Heart left ventricle (tissue), 16 donors: ENCODE measurements around the gene MCF2L. TPM values are rescaled to one million over a fixed set of nuclear protein-coding genes. Genes with fewer than 3 reads are reported as not detected.
A peak's percentile ranks its signal among the peaks of the same experiment; 100 is the strongest.

Experiments used
- ATAC-seq, 4 donors: fragments of 200-7000 bp; cut with Tn5 transposase; one replicate each; pipeline ENCODE4 v1.9.1; 2020 to 2022; ENCODE audit warnings: moderate library complexity in 4 of 4, mild to moderate bottlenecking in 3 of 4, moderate number of reproducible peaks in 1 of 4
- DNase-seq, 5 donors: peaks; one replicate each; pipeline ENCODE4 v3.0.0-alpha.2; 2020
- H3K27ac ChIP-seq, 12 donors: fragments of 200-600 bp; sonication (generic) in 4 of 12; one replicate each; pipeline versions ENCODE4 v1.5.0 to v1.8.0; 2016 to 2022; ENCODE audit warnings: mild to moderate bottlenecking in 2 of 12
- H3K27me3 ChIP-seq, 9 donors: fragments of 200-600 bp; sonication (generic) in 2 of 9; one replicate each; pipeline versions ENCODE4 v1.5.1 to v1.8.0; 2016 to 2022; ENCODE audit warnings: mild to moderate bottlenecking in 3 of 9
- H3K36me3 ChIP-seq, 9 donors: fragments of 200-600 bp; sonication (generic) in 2 of 9; one replicate each; pipeline versions ENCODE4 v1.5.0 to v1.8.0; 2018 to 2022; ENCODE audit warnings: mild to moderate bottlenecking in 2 of 9
- H3K4me1 ChIP-seq, 12 donors: fragments of 200-600 bp; sonication (generic) in 4 of 12; one replicate each; pipeline versions ENCODE4 v1.5.0 to v1.8.0; 2016 to 2022; ENCODE audit warnings: mild to moderate bottlenecking in 3 of 12
- H3K4me3 ChIP-seq, 12 donors: fragments of 200-600 bp; sonication (generic) in 4 of 12; one replicate each; pipeline versions ENCODE4 v1.5.0 to v1.8.0; 2017 to 2022; ENCODE audit warnings: mild to moderate bottlenecking in 9 of 12, moderate library complexity in 4 of 12
- H3K9me3 ChIP-seq, 12 donors: fragments of 200-600 bp; sonication (generic) in 4 of 12; one replicate each; pipeline versions ENCODE4 v1.5.0 to v1.8.0; 2016 to 2022; ENCODE audit warnings: mild to moderate bottlenecking in 1 of 12
- CTCF ChIP-seq, 12 donors: fragments of 200-600 bp; sonication (generic) in 4 of 12; IDR thresholded peaks; one replicate each; pipeline versions ENCODE4 v1.5.0 to v1.8.0; 2018 to 2022; ENCODE audit warnings: antibody characterized with exemption in 12 of 12, mild to moderate bottlenecking in 5 of 12
- POLR2A ChIP-seq, 2 donors: fragments of 450-650 bp; IDR thresholded peaks; one replicate each; pipeline ENCODE4 v1.6.1; 2017; ENCODE audit warnings: antibody characterized with exemption in 2 of 2, mild to moderate bottlenecking in 2 of 2, moderate library complexity in 2 of 2
- WGBS, 4 donors: extraction: QIAGEN DNeasy Blood & Tissue Kit in 2 of 4; methylation state at CpG; one replicate each; pipeline versions ENCODE4 v1.1.5 to v1.1.7; 2013 to 2018; 5-methylcytosine and 5-hydroxymethylcytosine counted together
- intact Hi-C, 10 donors: fragments of 100-400 bp; cut with DNase I; formaldehyde crosslinking; loops; one replicate each; pipeline versions ENCODE4 v1.11.1 to v1.14.2; 2022
- polyA plus RNA-seq, 2 donors: library from polyadenylated mRNA; stranded (reverse); fragments of 200-250 nt; gene quantifications; one replicate each; pipeline ENCODE4 v1.2.3, GENCODE V29; 2013
- total RNA-seq, 9 donors: library from RNA; depleted of rRNA in 2 of 9; stranded (reverse); fragments of >200 nt in 2 of 9; fragmentation: NEBNext Ultra II Directional in 3 of 9; extraction: Animal tissue kit (Norgen Biotek cat#: 25700) in 3 of 9; gene quantifications; one replicate each; pipeline versions ENCODE4 v1.1.0 to v1.2.4, GENCODE V29; 2016 to 2023
- donor health status: ischemic (EF 13 %, LVEDD 7.1; RV severe dilation, severe dysfunction).
- donor health status: healthy with polysubstance abuse.
- donor health status: DM: no; HTN: yes; CAD: no.
- donor health status: DM: no; HTN: no; CAD: no.
- donor health status: ischemic (EF 25% LVEDD 6.9; RV normal size, moderate dysfunction).
- donor health status: ischemic (EF 25% LVEDD 5.7; RV mildly dilated, moderate dysfunction).
- donor health status: healthy.
- donor health status: DM: yes; HTN: yes; CAD: no.
- donor health status: ischemic (EF 35%, LVEDD 5.7; RV mildly dilated, moderate dysfunction).
- donor health status: nonischemic (EF 11% LVEDD 7.7; RV severe dilation, severe dysfunction).
- donor health status: DM: yes; HTN: yes; CAD: no.
- donor health status: PGD.
- donor health status: ischemic (EF 29% LVEDD 5.4; RV normal size, mild dysfunction).
- donor health status: nonischemic (EF 23%, LVEDD 6.1; RV moderate dilation, normal function).

MCF2L gene
- total and polyA plus RNA-seq, 11 donors: 26.0 to 61.0 (median 42.7) TPM

- ATAC-seq (no peak), DNase-seq (no peak)
- H3K4me3 ChIP-seq: no peak overlapping the region
- H3K9me3 ChIP-seq: no peaks in the 10 kb centered on the region
- TF ChIP-seq CTCF (IDR thresholded peaks at IDR 0.05) (no peak), POLR2A (IDR thresholded peaks at IDR 0.05) (no peak)
- H3K27ac ChIP-seq: no peak overlapping the region
- intact Hi-C loops: loop anchor here in 1 of 10 donors (5.0 kb wide), 1 partner anchor 51 kb away; no protein-coding TSS in a partner anchor
- WGBS, 4 donors: 81 to 88% (median 86%) methylated on average over 31 of the region's 31 CpGs
- no peaks in the 10 kb centered on the region for H3K27me3 ChIP-seq
- peaks cover 3 to 54% (median 20%) of the 10 kb centered on the region in 12 donors for H3K4me1 ChIP-seq
- peaks cover 0 to 18% (median 0%) of the 10 kb centered on the region in 9 donors for H3K36me3 ChIP-seq
Observed at GRCh38 chr13:112992931-112993680, 24.1 kb downstream of the MCF2L start.

GRCh38 chr13:112994084-112994780 lies 25.2 kb downstream of the MCF2L start:
- no peak overlapping the region for H3K27ac ChIP-seq
- 77 to 90% (median 85%) methylated on average over 45 to 46 of the region's 46 CpGs for WGBS, 4 donors
- DNase-seq: no peak
- intact Hi-C loops: loop anchor here in 1 of 10 donors (5.0 kb wide), 1 partner anchor 52 kb away; no protein-coding TSS in a partner anchor
- no peaks in the 10 kb centered on the region for H3K9me3 ChIP-seq
- H3K4me1 ChIP-seq: peaks cover 3 to 61% (median 23%) of the 10 kb centered on the region in 12 donors
- H3K36me3 ChIP-seq: peaks cover 0 to 18% (median 0%) of the 10 kb centered on the region in 9 donors
- TF ChIP-seq POLR2A (IDR thresholded peaks at IDR 0.05) (no peak), CTCF (IDR thresholded peaks at IDR 0.05) (no peak)
- H3K27me3 ChIP-seq: no peaks in the 10 kb centered on the region
- no peak for ATAC-seq
- no peak overlapping the region for H3K4me3 ChIP-seq

- H3K36me3 ChIP-seq: peaks cover 0 to 15% (median 0%) of the 10 kb centered on the region in 9 donors
- H3K4me1 ChIP-seq: peaks cover 3 to 65% (median 25%) of the 10 kb centered on the region in 12 donors
- H3K27me3 ChIP-seq: no peaks in the 10 kb centered on the region
- no peak for TF ChIP-seq POLR2A (IDR thresholded peaks at IDR 0.05)
- TF ChIP-seq CTCF (IDR thresholded peaks at IDR 0.05): no peak
- 83 to 87% (median 85%) methylated on average over 29 to 34 of the region's 34 CpGs for WGBS, 4 donors
- no peak overlapping the region for H3K4me3 ChIP-seq
- DNase-seq (no peak), ATAC-seq (no peak)
- H3K9me3 ChIP-seq: no peaks in the 10 kb centered on the region
- intact Hi-C loops: loop anchor here in 1 of 10 donors (5.0 kb wide), 1 partner anchor 53 kb away; no protein-coding TSS in a partner anchor
- H3K27ac ChIP-seq: peak overlapping the region in 1 of 12 donors; percentile 7
Observed at GRCh38 chr13:112994781-112995355, 25.9 kb downstream of the MCF2L start.
